Glomerular endothelial cell (primary cell): Measurements from ENCODE around the gene EFNB2. TPM values are rescaled to one million over a fixed set of nuclear protein-coding genes. Genes with fewer than 3 reads are reported as not detected.

Experiments used
- DNase-seq: peaks from one replicate; pipeline ENCODE4 v3.0.0-alpha.2; 2011; ENCODE audit warnings: low read depth, low spot score; ENCODE audit errors: extremely low read depth
- total RNA-seq: library from RNA; depleted of rRNA; stranded (reverse); fragments of >200 nt; gene quantifications from 2 replicates; pipeline ENCODE4 v1.2.3, GENCODE V29; 2015

The EFNB2 gene
- total RNA-seq, 1 donor from 2014 or later = 164 TPM

DNA sequence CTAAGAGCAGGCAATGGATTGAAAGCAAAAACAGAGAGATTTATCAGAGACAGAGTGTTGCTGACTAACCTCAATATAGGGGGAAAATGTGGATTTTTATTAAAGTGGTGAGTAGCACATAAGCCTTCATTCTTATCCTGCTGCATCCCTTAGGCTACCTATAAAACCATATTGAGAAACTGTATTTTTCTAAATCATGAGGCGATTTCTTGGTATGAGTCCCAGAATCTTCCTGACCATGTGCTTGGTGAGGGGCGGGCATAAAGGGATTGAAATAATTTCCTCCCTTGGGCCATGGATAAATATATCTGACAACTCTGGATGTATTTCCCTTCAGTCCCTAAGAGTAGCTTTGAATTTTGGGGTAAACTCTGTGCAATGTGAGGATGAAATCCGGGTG, 72.8 kb downstream of the EFNB2 start:
- DNase-seq = no peak

DNA sequence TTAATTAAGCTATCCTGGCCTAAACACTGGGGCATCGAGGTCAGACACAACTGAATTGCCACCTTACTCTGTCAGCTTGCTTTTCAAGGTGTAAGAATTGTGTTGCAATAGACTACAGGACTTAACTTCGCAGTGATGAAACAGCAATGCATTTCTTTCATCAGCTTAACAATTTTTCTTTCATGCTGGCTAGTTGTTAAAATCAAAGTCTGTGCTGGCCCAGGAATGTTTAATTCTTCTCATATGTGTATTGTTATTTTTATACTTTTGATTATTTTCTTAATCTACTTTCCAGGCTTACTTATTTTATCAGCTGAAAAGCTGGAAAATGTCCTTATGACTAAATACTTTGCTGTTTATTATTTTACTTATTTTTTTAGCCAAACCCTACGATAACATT, 79.7 kb downstream of the EFNB2 start:
- DNase-seq = no peak

DNA sequence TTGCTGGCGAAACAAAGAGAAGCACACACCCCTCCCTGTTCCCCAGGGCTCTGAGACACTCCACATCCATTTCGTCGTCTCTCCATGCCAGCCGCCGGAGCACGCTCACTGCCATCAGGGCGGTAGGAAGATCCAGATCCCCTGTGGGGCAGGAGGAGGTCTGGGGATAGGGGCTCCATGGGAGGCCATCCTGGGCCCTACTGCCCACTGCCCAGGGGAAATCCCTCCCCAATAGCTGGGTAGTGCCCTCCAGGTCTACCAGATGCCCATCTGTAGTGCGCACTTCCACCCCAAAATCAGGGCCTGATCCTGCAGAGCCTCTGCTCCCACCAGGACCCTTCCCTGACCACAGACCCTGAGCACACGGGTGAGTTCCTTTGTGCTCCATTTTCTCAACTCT, 80.3 kb downstream of the EFNB2 start:
- no peak for DNase-seq

DNA sequence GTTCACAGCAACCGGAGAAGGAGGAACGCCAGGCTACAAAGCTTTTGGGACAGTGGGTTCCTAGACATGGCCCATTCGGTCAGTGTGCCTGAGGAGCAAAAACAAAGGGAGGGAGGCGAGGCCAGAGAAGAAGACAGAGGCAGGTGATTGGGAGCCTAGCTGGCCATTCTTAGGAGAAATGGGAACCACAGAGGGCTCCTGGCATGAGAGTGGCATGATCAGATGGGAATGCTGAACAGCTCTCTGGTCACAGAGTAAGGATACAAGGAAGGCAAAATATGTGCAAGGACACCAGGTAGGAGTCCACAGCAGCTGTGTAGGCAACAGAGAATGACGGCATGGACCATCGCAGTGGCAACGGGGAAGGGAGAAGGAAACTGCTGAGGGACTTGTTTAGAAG, 82.4 kb downstream of the EFNB2 start:
- no peak for DNase-seq

DNA sequence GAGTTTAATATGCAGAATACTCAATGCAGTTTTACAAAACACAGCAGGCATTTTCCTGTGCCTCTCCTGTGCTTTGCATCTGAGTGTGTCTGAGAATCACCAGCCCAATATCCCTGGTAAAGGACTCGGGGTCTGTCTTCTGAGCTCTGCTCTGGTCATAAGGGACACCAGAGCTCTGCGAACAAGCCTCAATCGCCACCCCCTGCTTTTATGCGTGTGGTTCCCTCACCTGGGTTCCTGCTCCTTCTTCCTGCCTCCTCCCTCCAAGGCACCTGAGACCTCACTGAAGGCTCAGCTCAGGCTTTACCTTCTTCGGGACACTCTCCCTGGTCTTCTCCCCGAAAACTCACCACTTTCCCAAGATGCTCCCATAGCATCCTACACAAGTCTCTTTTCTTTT, 84.5 kb downstream of the EFNB2 start:
- DNase-seq = no peak

DNA sequence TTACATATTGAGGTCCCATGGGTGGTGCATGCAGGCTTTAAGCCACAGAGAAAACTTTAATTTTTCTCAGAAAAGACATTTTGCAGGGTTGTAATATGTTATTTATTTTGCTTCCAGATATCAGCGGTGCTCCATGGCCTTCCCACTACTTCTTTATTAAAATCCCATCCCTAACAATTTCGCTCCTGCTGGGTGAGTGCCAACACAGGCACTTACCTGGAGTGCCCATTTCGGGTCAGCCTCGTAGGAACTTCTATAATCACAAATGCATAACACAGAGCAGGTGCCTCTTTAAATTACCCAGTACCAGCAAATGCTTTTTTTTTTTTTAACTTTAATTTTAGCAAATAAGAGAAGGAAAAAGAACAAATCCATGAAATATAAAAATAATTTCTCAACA, 86.4 kb downstream of the EFNB2 start:
- no peak for DNase-seq

DNA sequence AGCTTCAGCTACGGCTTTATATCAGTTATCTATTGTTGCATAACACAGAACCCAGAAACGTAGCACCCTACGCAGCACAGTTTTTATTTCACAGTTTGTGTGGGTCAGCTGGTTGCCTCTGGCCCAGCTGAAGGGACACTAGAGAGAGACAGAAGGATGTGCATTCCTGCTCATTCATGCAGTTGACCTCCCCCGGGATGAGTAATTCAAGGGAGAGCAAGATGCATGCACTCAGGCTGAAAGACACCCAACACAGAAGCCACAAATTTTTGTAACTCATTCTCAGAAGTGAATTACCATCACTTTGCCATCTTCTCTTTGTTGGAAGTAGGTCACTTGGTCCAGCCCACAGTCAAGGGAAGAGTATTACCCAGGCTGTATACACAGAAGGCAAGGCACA, 89.5 kb downstream of the EFNB2 start:
- DNase-seq = no peak

DNA sequence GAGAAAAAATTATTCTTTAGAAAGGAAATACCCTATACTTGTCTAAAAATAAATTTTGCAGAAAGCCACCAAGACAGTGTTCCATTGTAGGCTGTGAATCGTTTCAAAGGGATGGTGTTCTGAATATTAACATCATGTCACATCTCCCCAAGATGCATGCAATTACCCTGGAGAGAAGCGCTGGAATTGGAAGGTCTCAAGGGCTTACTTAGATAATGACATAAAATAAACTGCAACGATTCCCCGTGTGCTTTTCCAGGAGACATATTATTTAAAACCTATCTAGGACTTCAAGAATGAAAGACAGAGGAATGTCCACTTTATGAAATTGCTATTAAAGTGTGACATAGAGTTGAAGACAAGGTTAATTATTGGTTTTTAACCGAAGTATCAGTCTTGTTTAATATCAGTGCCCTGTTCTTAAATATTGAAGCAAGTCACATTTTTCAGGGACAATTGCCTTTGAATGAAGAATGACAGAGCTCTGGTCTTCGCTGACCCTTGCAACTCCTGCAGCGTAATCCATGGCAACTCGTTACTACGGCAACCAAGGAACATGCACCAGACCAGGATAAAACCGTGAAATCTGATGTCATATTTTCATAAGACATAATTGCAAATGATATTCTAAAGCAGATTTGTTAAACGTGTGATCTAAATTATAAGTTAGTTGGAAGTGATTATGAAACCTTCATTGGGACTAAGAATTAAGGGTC, 91.7 kb downstream of the EFNB2 start:
- DNase-seq = no peak

DNA sequence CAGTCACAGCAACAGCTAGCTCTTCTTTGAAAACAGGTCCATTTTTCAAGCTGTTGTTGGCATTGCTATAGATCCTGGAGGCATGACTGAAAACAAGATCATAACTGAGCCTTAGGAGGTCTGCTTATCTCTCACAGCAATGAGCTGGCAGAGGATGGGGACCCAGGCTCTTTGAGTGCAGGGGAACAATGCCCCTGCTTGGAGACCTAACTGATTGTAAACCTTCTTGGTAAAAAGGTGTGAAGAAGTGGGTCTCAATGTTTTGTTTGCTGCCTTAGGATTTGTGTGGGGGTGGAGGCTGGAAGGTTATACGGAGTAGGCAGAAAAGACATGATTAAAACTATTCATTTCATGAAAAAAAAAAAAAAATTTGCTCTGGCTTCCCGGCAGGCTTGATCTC, 94.6 kb downstream of the EFNB2 start:
- DNase-seq = no peak

Other genes with a start within 250 kb of the EFNB2 start
- gene ARGLU1, start 32.5 kb upstream of the EFNB2 start, total RNA-seq = 41.0 and 91.2 TPM in 2 replicates